ENCODE data around the gene TMEM150B. TPM values are rescaled to one million over a fixed set of nuclear protein-coding genes. Genes with fewer than 3 reads are reported as not detected.

Gene TMEM150B
- total and polyA plus RNA-seq, 2 donors (not counting 1 experiment from before 2014, with no cell fraction given): 1.4 TPM; not detected in 1

GRCh38 chr19:55366790-55367189 lies 41.6 kb upstream of the TMEM150B start:
- DNase-seq: no peak
- H3K9me3 Mint-ChIP-seq (ENCODE audit: insufficient read depth): no peaks in the 10 kb centered on the region
- Histone ChIP-seq H4K20me1 (ENCODE audit: control insufficient read depth, insufficient read depth, low read length, poor library complexity, severe bottlenecking) (no peaks in the 10 kb centered on the region), H3K4me2 (replicated peaks; ENCODE audit: low read depth, low read length, poor library complexity, severe bottlenecking) (no peak overlapping the region), H3K36me3 (replicated peaks in 1 of 2; ENCODE audit: control extremely low read depth in 1 of 2, control insufficient read depth in 1 of 2, extremely low read depth in 1 of 2, insufficient read depth in 2 of 2, low read length in 1 of 2) (no peaks in the 10 kb centered on the region), H3K27ac (ENCODE audit: low read length in 2 of 2) (no peak overlapping the region), H3K4me3 (ENCODE audit: control extremely low read depth in 1 of 5, extremely low read depth in 1 of 5, insufficient read depth in 1 of 5, low read depth in 2 of 5, low read length in 4 of 5) (no peak overlapping the region), H3K79me2 (ENCODE audit: control insufficient read depth, insufficient read depth, low read length) (no peaks in the 10 kb centered on the region), H2AFZ (ENCODE audit: insufficient read depth, low read depth, low read length, poor library complexity, severe bottlenecking) (no peak overlapping the region), H3K9me3 (ENCODE audit: control extremely low read depth in 1 of 3, control insufficient read depth in 2 of 3, insufficient read depth in 1 of 3, low read length in 2 of 3) (peaks cover 0 to 13% (median 0%) of the 10 kb centered on the region in 3 donors), H3K4me1 (ENCODE audit: control insufficient read depth in 2 of 2, insufficient read depth in 2 of 2, low read length in 2 of 2) (peaks cover 15 to 17% of the 10 kb centered on the region in 2 donors), H3K9ac (ENCODE audit: low read length) (no peak overlapping the region), H3K27me3 (replicated peaks in 1 of 4; ENCODE audit: control extremely low read depth in 1 of 4, control insufficient read depth in 3 of 4, insufficient read depth in 4 of 4, low read length in 3 of 4) (peaks cover 0 to 44% (median 20%) of the 10 kb centered on the region in 4 experiments)
- TF ChIP-seq EZH2 (IDR thresholded peaks at IDR 0.05; ENCODE audit: borderline replicate concordance, insufficient read depth, low read depth, low read length, poor library complexity, severe bottlenecking): no peak
- TF ChIP-seq CTCF (IDR thresholded peaks at IDR 0.05): no peak
- no peak overlapping the region for H3K4me3 Mint-ChIP-seq
- CTCF ChIA-PET: no interaction called here
- POLR2A ChIA-PET: no interaction called here
- H3K4me1 Mint-ChIP-seq: peaks cover 9% of the 10 kb centered on the region
- intact Hi-C loops (cut with micrococcal nuclease): no loop called here
- peaks cover 28% of the 10 kb centered on the region for H3K27me3 Mint-ChIP-seq
- no peak for ATAC-seq (ENCODE audit: low read depth)
- WGBS (ENCODE audit: insufficient coverage): 75% methylated on average over 1 of the region's 3 CpGs
- H3K27ac Mint-ChIP-seq: no peak overlapping the region

- H3K4me1 ChIP-seq (ENCODE audit: control insufficient read depth in 2 of 2, insufficient read depth in 2 of 2, low read length in 2 of 2): peaks cover 15 to 17% of the 10 kb centered on the region in 2 donors
- intact Hi-C loops (cut with micrococcal nuclease): no loop called here
- no peak for TF ChIP-seq CTCF (IDR thresholded peaks at IDR 0.05)
- TF ChIP-seq EZH2 (IDR thresholded peaks at IDR 0.05; ENCODE audit: borderline replicate concordance, insufficient read depth, low read depth, low read length, poor library complexity, severe bottlenecking): no peak
- CTCF ChIA-PET: no interaction called here
- H3K9ac ChIP-seq (ENCODE audit: low read length): no peak overlapping the region
- no peak for DNase-seq
- no peaks in the 10 kb centered on the region for H3K9me3 Mint-ChIP-seq (ENCODE audit: insufficient read depth)
- peaks cover 0 to 13% (median 0%) of the 10 kb centered on the region in 3 donors for H3K9me3 ChIP-seq (ENCODE audit: control extremely low read depth in 1 of 3, control insufficient read depth in 2 of 3, insufficient read depth in 1 of 3, low read length in 2 of 3)
- H3K27me3 Mint-ChIP-seq: peaks cover 22% of the 10 kb centered on the region
- WGBS (ENCODE audit: insufficient coverage): 92% methylated on average over 11 of the region's 19 CpGs
- ATAC-seq (ENCODE audit: low read depth): no peak
- H3K4me3 ChIP-seq (ENCODE audit: control extremely low read depth in 1 of 5, extremely low read depth in 1 of 5, insufficient read depth in 1 of 5, low read depth in 2 of 5, low read length in 4 of 5): no peak overlapping the region
- no peak overlapping the region for H3K27ac Mint-ChIP-seq
- H3K79me2 ChIP-seq (ENCODE audit: control insufficient read depth, insufficient read depth, low read length): no peaks in the 10 kb centered on the region
- H2AFZ ChIP-seq (ENCODE audit: insufficient read depth, low read depth, low read length, poor library complexity, severe bottlenecking): no peak overlapping the region
- POLR2A ChIA-PET: no interaction called here
- H3K27me3 ChIP-seq (replicated peaks in 1 of 4; ENCODE audit: control extremely low read depth in 1 of 4, control insufficient read depth in 3 of 4, insufficient read depth in 4 of 4, low read length in 3 of 4): peaks cover 0 to 39% (median 18%) of the 10 kb centered on the region in 4 experiments
- H3K4me2 ChIP-seq (replicated peaks; ENCODE audit: low read depth, low read length, poor library complexity, severe bottlenecking): no peak overlapping the region
- no peak overlapping the region for H3K27ac ChIP-seq (ENCODE audit: low read length in 2 of 2)
- H3K4me3 Mint-ChIP-seq: no peak overlapping the region
- H3K36me3 ChIP-seq (replicated peaks in 1 of 2; ENCODE audit: control extremely low read depth in 1 of 2, control insufficient read depth in 1 of 2, extremely low read depth in 1 of 2, insufficient read depth in 2 of 2, low read length in 1 of 2): no peaks in the 10 kb centered on the region
- no peaks in the 10 kb centered on the region for H4K20me1 ChIP-seq (ENCODE audit: control insufficient read depth, insufficient read depth, low read length, poor library complexity, severe bottlenecking)
- peaks cover 7% of the 10 kb centered on the region for H3K4me1 Mint-ChIP-seq
Measured at GRCh38 chr19:55365964-55366363, 40.8 kb upstream of the TMEM150B start.
